AG08396 (cell line): ENCODE measurements around the gene CCND1.

Source experiments
- DNase-seq: peaks from one replicate; pipeline ENCODE4 v3.0.0; 2012; ENCODE audit warnings: low spot score, mixed read lengths

Gene CCND1

DNA sequence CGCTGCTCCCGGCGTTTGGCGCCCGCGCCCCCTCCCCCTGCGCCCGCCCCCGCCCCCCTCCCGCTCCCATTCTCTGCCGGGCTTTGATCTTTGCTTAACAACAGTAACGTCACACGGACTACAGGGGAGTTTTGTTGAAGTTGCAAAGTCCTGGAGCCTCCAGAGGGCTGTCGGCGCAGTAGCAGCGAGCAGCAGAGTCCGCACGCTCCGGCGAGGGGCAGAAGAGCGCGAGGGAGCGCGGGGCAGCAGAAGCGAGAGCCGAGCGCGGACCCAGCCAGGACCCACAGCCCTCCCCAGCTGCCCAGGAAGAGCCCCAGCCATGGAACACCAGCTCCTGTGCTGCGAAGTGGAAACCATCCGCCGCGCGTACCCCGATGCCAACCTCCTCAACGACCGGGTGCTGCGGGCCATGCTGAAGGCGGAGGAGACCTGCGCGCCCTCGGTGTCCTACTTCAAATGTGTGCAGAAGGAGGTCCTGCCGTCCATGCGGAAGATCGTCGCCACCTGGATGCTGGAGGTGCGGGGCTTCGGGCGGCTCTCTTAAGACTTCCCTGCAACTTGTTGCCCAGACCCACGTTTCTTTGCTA is at the start of gene CCND1:
Gene CCND1 (plus strand): TSS at position 162 of the 587 bp plus-strand sequence. CDS start 158 bp downstream, at position 320.
- DNase-seq, result peak; percentile 92

DNA sequence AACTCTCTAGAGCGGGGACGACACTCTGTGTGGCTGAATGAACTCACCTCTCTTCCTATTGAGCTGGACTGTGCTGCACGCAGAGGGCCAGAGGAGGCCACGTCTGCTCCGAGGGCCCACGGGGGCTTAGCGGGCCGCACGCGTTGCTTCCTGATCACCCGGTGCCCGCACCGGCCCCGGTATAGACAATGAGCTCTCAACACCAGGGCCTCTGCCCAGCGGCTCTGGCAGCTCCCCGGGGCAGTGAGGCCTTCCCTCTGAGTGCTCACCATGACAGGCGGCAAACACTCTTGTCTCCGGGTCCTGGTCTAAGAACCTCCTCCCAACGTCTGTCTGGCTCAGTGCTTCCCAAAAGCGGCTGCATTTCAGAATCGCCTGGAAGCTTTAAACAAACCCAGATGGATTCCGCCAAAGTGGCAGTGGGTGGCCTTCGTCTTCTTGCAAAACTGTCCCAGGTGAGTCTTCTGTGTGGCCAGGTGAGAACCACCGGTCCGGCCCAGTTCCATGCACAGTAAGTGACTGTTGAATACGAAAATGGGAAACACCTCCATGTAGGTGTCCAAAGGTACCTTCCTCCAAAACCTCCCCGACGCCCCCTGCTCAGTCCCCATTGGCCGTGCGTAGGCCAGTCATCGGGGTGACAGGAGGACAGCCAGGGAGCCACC is 47.8 kb upstream of the CCND1 start:
- DNase-seq, result no peak

DNA sequence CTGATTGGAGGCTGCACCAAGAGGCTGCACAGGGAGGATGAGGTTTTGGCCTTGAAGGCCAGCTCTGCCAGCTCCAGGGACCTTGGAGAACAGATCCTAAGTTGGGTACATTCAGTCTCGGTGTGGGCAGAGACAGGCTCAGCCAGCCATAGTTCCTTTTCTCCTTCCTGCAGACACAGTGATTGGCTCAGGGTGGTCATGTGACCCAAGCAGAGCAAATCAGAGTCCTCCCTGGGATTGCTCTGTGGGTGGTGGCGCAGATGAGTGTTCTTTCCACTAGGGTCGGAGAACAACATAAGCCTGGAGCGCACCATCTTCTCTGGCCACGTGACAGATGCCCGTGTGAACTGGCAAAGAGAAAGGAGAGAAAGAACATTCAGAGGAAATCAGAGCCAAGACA is 47.1 kb upstream of the CCND1 start:
- DNase-seq, result no peak

DNA sequence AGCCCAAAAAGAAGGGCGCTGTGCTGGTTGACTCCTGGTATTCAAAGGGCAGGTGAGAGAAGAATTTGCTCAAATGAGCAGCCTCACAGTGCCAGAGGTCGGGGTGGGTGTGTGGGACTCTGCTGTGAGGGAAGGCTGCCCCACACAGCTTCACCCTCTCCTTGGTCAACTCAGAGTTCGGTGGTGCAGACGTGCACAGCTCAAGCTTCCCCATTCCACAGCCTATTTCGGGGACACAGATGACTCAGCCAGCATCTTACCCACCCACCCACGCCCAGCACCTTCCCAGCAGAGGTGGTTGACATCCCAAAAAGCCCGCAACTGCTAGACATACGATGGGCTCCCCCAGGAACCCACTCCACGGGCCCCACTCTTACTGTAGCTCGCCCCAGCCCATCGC is 46.5 kb upstream of the CCND1 start:
- DNase-seq, result no peak

DNA sequence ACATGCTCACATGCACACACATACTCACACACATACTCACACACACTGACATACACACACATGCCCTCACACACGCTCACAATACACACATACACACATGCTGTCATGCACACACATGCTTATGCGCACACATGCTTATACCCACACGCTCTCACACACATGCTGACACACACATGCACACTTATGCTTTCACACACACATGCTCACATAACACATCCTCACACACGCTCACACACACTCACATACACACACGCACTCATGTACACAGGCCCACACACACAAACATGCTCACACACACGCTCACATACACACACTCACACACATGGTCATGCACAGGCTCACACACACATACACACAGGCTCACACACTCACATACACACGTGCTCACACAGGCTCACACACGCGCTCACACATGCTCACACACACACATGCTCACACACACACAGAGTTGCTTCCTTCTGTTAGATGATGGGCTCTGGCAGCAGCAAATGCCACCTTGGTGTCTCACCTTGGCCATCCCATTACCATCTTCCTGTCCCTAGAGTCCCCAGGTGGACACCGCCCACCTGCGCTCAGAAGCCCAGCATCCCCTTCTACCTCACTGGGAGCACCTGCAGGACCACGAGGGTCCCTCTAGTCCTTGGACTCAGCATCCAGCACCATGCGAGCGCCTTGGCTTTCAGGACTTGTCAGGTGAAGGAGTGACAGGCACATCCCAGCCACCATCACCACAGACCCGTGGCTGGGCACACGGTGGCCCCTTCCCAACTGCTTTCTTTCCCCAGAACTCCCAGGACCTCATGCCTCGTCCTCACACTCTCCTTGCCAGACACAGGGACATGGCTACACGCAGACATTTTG is 44.9 kb upstream of the CCND1 start:
- no peak for DNase-seq

DNA sequence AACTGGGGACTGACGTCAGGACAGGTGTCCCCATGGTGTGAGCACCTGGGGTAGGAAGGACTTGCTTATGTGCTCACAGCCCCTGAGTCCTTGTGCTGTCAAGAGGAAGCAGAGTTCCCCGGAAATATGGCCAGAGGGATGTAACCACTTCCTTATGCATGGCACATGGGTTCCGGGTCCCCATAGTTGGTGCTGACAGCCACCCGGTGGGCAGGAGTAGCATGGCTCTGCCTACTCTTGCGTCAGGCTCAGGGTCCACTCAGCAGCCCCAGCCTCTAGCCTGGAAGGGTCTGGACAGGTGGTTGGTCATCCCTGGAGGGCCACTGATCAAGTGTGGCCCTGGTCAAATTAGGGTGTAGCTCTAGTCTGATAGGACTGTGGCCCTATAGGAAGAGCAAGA is 42.8 kb upstream of the CCND1 start:
- DNase-seq, result no peak

DNA sequence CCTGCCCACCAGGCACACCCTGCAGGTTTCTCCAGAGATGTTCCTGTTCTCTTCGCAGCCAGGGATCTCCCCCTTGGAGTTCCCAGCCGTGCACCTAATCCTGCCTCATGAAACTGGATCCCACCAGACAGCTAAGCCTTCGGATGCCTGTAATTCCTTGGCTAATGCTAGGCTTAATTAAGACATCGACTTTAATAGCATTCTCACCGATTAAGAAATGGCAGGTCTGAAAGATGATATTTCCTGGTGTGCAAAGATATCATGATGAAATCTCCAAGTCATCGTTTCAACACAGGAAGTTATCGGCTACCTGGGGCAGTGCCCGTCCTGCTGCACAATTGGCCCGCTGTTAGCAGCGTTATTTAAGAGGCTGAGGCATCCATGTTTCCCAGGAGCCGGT is 41.5 kb upstream of the CCND1 start:
- DNase-seq, result no peak

DNA sequence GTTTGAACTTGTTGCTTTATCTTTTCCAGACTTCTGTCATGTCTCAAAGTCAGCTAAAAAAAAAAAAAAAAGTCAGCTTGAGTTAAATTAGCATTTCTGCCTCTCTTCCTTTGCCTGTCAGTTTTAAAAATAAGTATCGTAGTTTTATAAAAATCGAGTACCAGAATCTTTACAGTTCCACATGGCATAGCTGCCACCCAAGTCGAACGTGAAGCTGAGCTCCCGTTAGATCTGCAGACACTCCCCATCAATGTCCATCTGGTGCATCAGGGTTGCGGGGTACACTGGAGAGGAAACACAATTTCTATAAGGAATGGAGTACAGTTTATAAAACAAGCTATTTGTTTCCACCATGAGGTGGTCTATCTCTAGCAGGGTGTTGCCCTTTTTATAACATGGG is 41.0 kb upstream of the CCND1 start:
- no peak for DNase-seq

DNA sequence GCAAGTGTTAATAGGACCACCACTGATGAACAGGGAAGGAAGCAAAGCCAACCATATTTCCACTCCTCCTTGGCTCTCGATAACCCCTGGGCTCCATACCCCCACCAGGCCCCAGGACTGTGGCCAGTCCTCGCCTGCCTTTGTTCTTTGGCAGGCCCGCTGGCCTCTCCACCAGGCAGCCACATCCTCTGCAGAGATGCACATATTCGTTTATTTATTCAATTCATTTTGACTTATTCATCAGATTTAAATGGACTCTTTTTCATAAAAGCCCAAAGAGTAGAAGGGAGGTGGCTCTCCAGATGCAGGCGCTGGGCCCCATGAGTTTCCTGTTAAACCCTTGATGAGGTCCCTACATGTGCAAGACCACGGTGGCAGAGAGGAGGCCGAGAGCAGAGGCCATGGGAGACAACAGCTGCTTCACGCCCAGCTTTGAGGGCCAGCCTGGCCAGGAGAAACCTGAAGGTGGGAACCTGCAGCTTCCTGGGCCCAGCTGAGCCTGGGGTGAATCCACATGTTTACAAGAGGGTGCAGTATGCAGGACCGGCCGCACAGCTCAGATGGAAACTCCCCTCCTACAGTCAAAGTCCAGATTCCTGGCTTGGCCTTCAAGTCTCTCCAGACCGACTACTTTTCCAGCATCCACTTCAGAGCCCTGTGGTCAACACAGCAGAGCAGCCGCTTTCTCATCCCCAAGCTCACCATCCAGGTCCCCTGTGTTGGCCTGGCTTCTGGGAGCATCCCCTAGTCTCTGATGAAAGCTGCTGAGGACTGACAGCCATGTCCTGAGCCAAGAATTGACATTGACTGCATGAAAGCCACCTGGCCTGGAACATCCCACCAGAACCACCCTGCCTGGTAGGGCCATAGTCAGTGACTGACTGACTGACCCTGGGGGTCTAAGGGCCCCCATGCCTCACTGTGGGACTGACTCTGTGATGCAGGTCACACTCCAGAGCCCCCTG is 39.7 kb upstream of the CCND1 start:
- no peak for DNase-seq

DNA sequence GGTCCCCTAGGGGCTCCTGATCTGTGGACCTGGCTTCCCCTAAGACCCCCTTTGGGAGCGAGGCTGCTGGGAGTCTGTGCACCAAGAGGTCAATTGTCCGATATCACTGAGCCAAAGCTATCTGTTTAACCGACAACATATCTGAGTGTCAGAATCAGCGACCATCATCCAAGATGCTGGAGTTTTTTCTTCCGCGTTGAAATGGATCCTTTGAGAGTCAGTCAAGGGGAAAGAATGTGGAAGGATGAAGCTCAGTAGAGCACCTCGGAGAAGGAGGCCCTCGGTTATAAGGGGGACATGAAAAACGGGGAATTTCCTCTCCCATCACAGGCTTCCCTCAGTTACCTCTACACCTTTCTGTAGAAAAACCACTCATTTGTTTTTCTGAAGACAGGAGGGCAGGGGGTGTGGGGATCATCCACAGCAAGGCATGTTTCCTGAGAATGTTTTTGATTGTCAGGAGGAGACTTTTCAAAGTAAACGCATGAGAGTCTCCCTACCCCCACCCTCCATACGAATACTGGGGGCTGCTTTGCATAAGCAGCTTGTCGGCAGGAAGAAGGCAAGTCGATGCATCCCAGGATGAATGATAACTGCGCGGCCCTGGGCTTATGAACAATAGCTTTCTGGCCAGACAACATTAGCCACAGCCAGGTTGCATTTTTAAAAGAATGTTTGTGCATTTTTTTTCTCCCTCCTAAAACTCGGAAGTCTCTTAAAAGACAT is 37.7 kb upstream of the CCND1 start:
- no peak for DNase-seq

DNA sequence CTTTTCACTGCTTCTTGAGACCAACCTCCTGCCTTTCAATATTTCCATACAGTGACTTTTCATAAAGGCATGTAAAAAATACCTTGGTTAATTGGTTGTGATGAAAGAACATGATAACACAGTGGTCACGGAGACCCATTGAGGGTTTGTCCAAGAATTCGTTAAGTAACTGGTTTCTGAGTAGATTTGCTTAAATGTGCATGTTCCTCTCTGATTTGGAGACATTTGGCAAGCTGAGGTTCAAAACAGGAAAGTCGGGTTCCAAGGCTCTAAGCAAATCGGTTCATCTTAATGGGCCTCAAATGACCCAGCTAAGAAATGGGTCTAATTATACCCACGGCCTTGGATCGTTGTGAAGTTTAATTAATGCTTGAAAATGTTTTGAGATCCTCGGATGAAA is 36.9 kb upstream of the CCND1 start:
- DNase-seq, result no peak

DNA sequence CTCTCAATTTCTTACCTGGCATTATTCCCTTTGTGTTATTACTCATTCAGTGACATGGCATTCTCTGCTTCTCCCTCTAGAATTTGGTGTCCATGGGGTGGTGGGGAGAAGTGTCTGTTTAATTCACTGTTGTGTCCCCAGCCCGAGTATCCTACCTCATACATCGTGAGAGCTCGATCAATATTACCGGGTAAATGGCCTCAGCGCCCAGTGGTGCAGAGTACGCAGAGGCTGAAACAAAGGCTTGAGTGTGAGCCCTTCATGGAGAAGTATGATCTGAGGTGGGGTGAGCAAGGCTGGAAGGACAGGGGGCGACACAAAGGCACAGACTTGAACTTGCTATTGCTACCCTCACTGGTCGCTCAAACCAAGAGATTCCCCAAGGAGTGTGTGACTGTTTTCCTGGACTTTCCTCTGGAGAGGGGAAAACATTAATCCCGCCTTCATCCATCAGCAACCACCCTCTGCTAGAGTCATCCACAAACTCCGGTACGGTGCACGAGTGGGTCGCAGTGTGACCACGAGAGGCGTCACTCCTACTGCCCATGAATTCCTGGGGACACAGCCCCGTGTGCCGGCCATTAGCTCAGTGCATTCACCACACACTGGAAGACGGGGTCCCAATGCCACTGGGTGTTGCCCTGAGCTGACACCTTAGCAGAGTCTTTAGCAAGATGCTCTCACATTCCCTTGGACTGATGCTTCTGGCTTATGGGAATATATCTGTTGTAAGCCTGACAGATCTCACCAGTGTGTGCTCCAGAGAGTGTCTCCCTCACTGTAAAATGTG is 35.0 kb upstream of the CCND1 start:
- DNase-seq, result no peak

DNA sequence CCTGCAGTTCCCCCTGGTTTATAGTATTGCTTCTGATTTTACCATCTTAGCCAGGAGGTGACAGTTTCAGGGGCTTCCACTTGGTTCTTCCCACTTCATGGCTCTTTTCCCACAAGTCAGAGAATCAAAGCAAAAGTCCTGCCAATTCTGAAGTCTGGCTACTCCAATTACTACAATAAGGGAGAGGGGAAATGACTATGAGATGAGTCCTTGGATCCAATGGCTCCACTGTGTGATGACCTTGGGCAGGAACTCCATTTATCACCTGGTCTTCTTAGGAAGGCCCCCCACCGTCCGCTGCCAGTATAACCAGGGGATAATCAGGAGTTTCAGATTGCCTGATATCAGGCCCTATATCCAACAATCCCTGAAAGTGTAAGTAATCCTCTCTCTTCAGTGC is 31.6 kb upstream of the CCND1 start:
- no peak for DNase-seq

DNA sequence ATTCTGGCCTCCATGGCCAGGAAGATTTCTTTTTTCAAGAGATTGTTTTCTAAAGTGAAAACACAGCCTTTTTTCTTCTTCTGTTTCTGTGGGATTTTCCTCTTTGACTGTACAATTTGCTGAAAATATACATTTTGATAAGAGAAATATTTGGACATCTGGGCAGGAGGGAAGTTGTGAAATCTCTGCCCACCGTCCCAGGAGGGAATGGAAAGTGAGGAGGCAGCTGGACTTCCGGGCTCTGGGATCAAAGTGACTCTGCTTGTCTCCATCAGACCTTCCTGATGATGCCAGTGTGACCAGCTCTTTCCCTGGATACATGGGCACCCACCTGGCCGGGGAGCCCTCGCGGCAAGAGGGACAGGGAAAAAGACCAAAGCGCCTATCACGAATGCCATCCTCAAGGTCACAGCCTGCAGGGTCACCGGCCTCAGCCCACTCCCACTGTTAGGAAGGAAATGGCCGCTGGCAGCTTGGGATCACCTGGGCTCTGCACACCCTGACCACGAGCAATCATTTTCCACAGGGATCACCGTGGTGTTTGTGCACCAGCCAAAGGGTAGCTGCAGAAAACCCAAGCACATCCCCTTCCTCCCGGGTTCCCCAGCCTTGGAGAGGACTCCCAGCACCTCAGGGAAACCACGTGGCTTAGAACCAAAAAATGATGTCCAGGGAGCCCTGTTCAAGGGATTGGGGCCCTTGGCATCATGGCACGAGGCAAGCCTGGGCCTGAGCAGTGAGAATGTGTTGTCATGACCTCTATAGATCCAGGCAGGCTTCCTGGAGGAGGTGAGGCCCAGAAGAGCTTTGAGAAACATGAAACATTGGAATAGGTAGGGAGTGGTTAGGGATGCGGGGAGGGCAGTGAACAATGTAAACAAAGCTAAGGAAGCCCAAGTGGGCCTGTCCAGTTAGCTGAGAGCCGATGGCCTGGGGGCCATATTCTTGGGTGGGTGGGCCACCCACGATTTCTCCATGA is 29.1 kb upstream of the CCND1 start:
- DNase-seq, result no peak

DNA sequence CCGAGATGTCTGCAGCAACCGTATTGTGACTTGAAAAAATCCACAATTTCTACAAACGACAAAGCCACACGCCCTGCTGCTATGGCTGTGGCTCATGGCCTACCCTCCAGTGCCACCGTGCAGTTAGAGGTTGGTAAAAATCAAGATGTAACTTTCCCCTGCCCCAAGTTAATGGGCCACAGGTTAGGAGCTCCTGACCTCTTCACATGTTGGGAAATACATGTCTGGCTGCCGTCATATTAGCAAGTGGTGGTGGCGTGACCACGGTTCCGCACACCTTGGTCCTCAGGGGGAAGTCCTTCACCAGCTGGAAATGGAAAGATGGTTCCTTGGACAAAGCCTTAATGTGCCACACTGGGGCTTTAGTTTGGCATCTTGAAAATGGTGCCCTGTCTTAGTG is 27.4 kb upstream of the CCND1 start:
- DNase-seq, result no peak

DNA sequence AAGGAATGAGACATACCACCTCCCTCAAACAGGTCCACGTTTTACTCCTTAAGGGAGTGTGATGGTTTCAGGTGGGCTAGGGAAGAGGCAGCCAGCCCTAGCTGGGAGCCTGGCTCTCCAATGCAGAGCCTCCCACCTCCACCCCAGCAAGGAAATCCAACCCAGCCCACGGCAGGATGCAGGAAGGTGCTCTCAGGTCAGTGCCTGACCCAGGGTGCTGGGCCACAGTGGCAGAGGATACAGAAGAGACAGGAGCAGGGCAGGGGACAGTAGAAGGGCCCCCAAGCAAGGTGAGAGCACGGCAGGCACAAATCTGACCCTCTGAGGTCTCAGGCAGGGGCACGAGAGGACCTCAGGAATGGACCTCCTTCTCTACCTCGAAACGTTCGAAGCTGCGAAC is 26.9 kb upstream of the CCND1 start:
- no peak for DNase-seq

DNA sequence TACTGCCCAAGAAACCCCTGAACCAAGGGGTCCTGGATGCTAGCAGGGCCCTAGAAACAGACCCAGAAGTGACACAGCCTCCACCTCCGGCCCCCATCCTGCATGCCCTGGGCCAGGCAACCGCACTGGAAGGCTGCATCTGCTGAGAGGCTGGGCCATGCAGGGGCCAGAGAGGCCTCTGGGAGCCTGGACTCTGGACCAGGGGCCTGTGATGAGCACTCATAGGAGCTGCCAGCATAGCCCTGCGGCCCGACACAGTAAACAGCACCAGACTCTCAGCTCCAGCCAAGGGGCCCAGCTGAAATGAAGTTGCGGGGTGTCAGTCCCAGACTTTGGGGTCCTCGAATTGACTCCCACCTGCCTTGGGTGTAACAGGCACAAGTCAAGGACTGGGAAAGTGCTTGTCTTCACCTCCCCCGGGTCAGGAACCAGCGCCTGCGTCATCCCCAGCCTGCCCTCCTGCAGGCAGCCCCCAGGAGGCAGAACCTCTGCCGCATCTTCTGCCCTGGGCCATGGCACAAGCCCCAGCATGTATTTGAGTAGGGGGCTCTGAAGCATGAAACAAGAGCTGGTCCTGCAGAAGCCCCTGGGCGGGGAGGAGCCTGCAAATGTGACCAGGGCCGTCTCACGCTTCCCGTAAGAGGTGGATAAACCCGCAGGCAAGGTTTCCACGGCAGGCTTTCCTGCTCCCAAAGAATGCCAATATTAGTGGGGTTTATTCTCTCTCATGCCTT is 25.2 kb upstream of the CCND1 start:
- no peak for DNase-seq

DNA sequence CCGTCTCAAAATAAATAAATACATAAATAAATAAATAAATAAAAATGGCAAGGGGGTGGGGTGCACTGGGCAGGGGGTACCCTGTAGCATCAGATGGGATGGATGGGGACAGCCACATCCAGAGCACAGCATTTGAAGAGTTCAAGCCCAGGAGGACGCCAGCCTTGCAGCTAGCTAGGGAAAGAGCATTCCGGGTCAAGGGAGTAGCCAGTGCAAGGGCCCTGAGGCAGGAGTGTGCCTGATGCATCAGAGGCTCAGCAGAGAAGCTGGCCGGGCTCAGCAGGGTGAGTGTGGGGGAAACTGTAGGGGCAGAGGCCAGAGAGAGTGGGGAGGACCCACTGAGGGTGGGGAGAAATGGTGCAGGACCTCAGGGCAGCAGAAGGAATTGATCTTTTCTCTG is 23.7 kb upstream of the CCND1 start:
- DNase-seq, result no peak

DNA sequence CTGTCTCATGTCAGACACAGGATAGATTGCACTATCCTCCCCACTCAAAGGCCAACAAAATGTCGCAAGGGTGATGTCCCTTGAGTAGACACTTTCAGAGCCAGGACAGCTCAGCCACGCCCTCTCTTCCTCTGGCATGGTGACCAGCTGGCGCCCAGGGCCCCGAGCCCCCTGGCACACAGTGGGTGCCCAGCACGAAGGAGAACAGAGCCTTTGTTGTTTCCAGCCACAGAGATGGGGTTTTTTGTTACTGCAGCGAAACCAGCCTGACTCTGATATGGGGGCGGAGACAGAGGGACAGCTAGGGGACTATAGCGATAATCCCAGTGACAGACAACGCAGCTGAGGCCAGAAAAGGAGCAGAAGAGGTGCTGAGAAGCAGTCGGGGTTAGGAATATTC is 23.3 kb upstream of the CCND1 start:
- DNase-seq, result no peak
